Subcutaneous preadipocyte (primary cell): Measurements from ENCODE around the gene OR5K2. TPM values are rescaled to one million over a fixed set of nuclear protein-coding genes. Genes with fewer than 3 reads are reported as not detected.

Experiments used
- small RNA-seq: library from RNA; depleted of rRNA; stranded (forward); fragments of <200 nt; gene quantifications from one replicate; pipeline ENCODE3, GENCODE V24; 2012
- total RNA-seq: library from RNA; depleted of rRNA; stranded (reverse); fragments of >200 nt; gene quantifications from 2 replicates; pipeline ENCODE4 v1.2.3, GENCODE V29; 2012

The OR5K2 gene
- total RNA-seq: not detected in 2 replicates

GRCh38 chr3:98497381-98497780 lies at the start of gene OR5K2:
Gene OR5K2 (plus strand): TSS chr3:98497681. CDS start chr3:98497681, 0 bp downstream.

GRCh38 chr3:98462901-98463300 lies 34.6 kb upstream of the OR5K2 start, which contains the start of gene OR5K1:
Gene OR5K1 (plus strand): TSS chr3:98463201. CDS start chr3:98469577, 6,376 bp downstream.

GRCh38 chr3:98522544-98523281 lies 25.2 kb downstream of the OR5K2 start, which contains the start of gene CLDND1:
Gene CLDND1 (minus strand): TSS chr3:98522902. CDS start chr3:98521424, 1,478 bp downstream.

GRCh38 chr3:98531622-98532274 lies 34.3 kb downstream of the OR5K2 start, which contains the start of gene GPR15:
Gene GPR15 (plus strand): TSS chr3:98531978. CDS start chr3:98532034, 56 bp downstream.

Small RNA genes lying within 50 kb of the gene (small RNA-seq; reads per million reads assigned to genes)
- not detected for gene RPL38P4

Other genes starting within 250 kb of the OR5K2 start
- not detected in 2 replicates for gene OR5H6, start 233.4 kb upstream of the OR5K2 start, total RNA-seq
- gene OR5H2, start 215.2 kb upstream of the OR5K2 start, total RNA-seq: not detected in 2 replicates
- gene OR5K4, start 143.8 kb upstream of the OR5K2 start, total RNA-seq: not detected in 2 replicates
- gene OR5K3, start 107.0 kb upstream of the OR5K2 start, total RNA-seq: not detected in 2 replicates
- gene OR5K1, start 34.5 kb upstream of the OR5K2 start, total RNA-seq: not detected in 2 replicates
- 31.6 and 32.6 TPM in 2 replicates for gene CLDND1, start 25.2 kb downstream of the OR5K2 start, total RNA-seq
- not detected in 2 replicates for gene GPR15, start 34.3 kb downstream of the OR5K2 start, total RNA-seq
- gene CPOX, start 95.9 kb downstream of the OR5K2 start, total RNA-seq: 20.9 and 24.6 TPM in 2 replicates